GM19467 (cell line): ENCODE results near the gene SEMA4B.
"Not testable (repeated sequence)": the region's sequence is repeated elsewhere in the genome, so short reads cannot be mapped to it uniquely, and the experiment has no call there.

Experiments used
- ATAC-seq: cut with Tn5 transposase; IDR thresholded peaks from one replicate; pipeline ENCODE4 v1.9.1; 2021; ENCODE audit warnings: mild to moderate bottlenecking, moderate library complexity; ENCODE audit not compliant: unreplicated experiment

SEMA4B gene

GRCh38 chr15:90201130-90201943 lies at the start of gene SEMA4B:
SEMA4B (plus strand) TSS chr15:90201330; CDS start chr15:90201579, 249 bp downstream.
- ATAC-seq, result peak; percentile 82

- ATAC-seq, result no peak
Observed at GRCh38 chr15:90151989-90152645, 49.0 kb upstream of the SEMA4B start.

GRCh38 chr15:90153658-90154057 lies 47.5 kb upstream of the SEMA4B start:
- ATAC-seq, result no peak

- ATAC-seq, result no peak
Observed at GRCh38 chr15:90154246-90154645, 46.9 kb upstream of the SEMA4B start.

GRCh38 chr15:90154861-90155626 lies 46.1 kb upstream of the SEMA4B start:
- ATAC-seq, result no peak

- ATAC-seq, result no peak
Observed at GRCh38 chr15:90159213-90159612, 41.9 kb upstream of the SEMA4B start.

- no peak for ATAC-seq
Observed at GRCh38 chr15:90160781-90161727, 40.1 kb upstream of the SEMA4B start.

- no peak for ATAC-seq
Observed at GRCh38 chr15:90161950-90162361, 39.2 kb upstream of the SEMA4B start.

- no peak for ATAC-seq
Observed at GRCh38 chr15:90162956-90163355, 38.2 kb upstream of the SEMA4B start.

GRCh38 chr15:90164239-90164638 lies 36.9 kb upstream of the SEMA4B start:
- ATAC-seq, result not testable (repeated sequence)

GRCh38 chr15:90165157-90165556 lies 36.0 kb upstream of the SEMA4B start:
- no peak for ATAC-seq

- ATAC-seq, result no peak
Observed at GRCh38 chr15:90165659-90166489, 35.3 kb upstream of the SEMA4B start.

GRCh38 chr15:90167121-90167520 lies 34.0 kb upstream of the SEMA4B start:
- no peak for ATAC-seq

- no peak for ATAC-seq
Observed at GRCh38 chr15:90171623-90172022, 29.5 kb upstream of the SEMA4B start.

- ATAC-seq, result no peak
Observed at GRCh38 chr15:90173372-90173771, 27.8 kb upstream of the SEMA4B start.

GRCh38 chr15:90174140-90174875 lies 26.8 kb upstream of the SEMA4B start:
- no peak for ATAC-seq

GRCh38 chr15:90177012-90177411 lies 24.1 kb upstream of the SEMA4B start:
- no peak for ATAC-seq

- no peak for ATAC-seq
Observed at GRCh38 chr15:90178468-90179435, 22.4 kb upstream of the SEMA4B start.
